Karpas-422 (cell line): ENCODE results near the gene LMAN1L. TPM values are rescaled to one million over a fixed set of nuclear protein-coding genes. Genes with fewer than 3 reads are reported as not detected.

Source experiments
- DNase-seq: peaks from one replicate; pipeline ENCODE4 v3.0.0-alpha.2; 2015
- H2AFZ ChIP-seq: fragments of 200-600 bp; sonication (generic); 2 replicates; pipeline ENCODE4 v1.6.1; 2014; ENCODE audit warnings: antibody characterized with exemption, low read length, mixed read lengths
- H3K27ac ChIP-seq: fragments of 200-600 bp; sonication (generic); 2 replicates; pipeline ENCODE4 v1.5.1; 2014; ENCODE audit warnings: mild to moderate bottlenecking, low read length, moderate library complexity
- H3K27me3 ChIP-seq: fragments of 200-600 bp; sonication (generic); 2 replicates; pipeline ENCODE4 v1.6.1; 2014; ENCODE audit warnings: low read length, mixed read lengths
- H3K36me3 ChIP-seq: fragments of 200-600 bp; sonication (generic); 2 replicates; pipeline ENCODE4 v1.6.1; 2014; ENCODE audit warnings: low read length, mixed read lengths; ENCODE audit not compliant: insufficient read depth
- H3K4me1 ChIP-seq: fragments of 200-600 bp; sonication (generic); 2 replicates; pipeline ENCODE4 v1.6.1; 2014; ENCODE audit warnings: mild to moderate bottlenecking, low read length, mixed read lengths
- H3K4me2 ChIP-seq: fragments of 200-600 bp; sonication (generic); 2 replicates; pipeline ENCODE4 v1.6.1; 2014; ENCODE audit warnings: low read length, low read depth, mild to moderate bottlenecking; ENCODE audit not compliant: poor library complexity, severe bottlenecking
- H3K4me3 ChIP-seq: fragments of 200-600 bp; sonication (generic); 2 replicates; pipeline ENCODE4 v1.5.1; 2014; ENCODE audit warnings: mild to moderate bottlenecking, antibody characterized with exemption, low read length, mixed read lengths
- H3K79me2 ChIP-seq: fragments of 200-600 bp; sonication (generic); 2 replicates; pipeline ENCODE4 v1.6.1; 2014; ENCODE audit warnings: mild to moderate bottlenecking, low read length, mixed read lengths
- H3K9ac ChIP-seq: fragments of 200-600 bp; sonication (generic); 2 replicates; pipeline ENCODE4 v1.6.0; 2014; ENCODE audit warnings: low read length
- H3K9me2 ChIP-seq: fragments of 200-600 bp; sonication (generic), shearing (Covaris generic); replicated peaks from 2 replicates; pipeline ENCODE4 v1.6.0; 2014; ENCODE audit warnings: mild to moderate bottlenecking, low read length, moderate library complexity; ENCODE audit not compliant: insufficient read depth
- H3K9me3 ChIP-seq: fragments of 300-700, 200-600 bp; sonication (generic); 2 replicates; pipeline ENCODE4 v1.6.1; 2014; ENCODE audit warnings: low read length, mixed read lengths
- H4K20me1 ChIP-seq: fragments of 200-600 bp; sonication (generic); 2 replicates; pipeline ENCODE4 v1.6.1; 2014; ENCODE audit warnings: mild to moderate bottlenecking, antibody characterized with exemption, low read length, low read depth; ENCODE audit not compliant: insufficient read depth
- total RNA-seq: library from RNA; depleted of rRNA; stranded (reverse); fragments of >200 nt; shearing (Covaris generic); gene quantifications from 2 replicates; pipeline ENCODE4 v1.2.3, GENCODE V29; 2014; ENCODE audit warnings: low replicate concordance

Gene LMAN1L
- total RNA-seq, 1 experiment from 2014 or later: 3.3 TPM

DNA sequence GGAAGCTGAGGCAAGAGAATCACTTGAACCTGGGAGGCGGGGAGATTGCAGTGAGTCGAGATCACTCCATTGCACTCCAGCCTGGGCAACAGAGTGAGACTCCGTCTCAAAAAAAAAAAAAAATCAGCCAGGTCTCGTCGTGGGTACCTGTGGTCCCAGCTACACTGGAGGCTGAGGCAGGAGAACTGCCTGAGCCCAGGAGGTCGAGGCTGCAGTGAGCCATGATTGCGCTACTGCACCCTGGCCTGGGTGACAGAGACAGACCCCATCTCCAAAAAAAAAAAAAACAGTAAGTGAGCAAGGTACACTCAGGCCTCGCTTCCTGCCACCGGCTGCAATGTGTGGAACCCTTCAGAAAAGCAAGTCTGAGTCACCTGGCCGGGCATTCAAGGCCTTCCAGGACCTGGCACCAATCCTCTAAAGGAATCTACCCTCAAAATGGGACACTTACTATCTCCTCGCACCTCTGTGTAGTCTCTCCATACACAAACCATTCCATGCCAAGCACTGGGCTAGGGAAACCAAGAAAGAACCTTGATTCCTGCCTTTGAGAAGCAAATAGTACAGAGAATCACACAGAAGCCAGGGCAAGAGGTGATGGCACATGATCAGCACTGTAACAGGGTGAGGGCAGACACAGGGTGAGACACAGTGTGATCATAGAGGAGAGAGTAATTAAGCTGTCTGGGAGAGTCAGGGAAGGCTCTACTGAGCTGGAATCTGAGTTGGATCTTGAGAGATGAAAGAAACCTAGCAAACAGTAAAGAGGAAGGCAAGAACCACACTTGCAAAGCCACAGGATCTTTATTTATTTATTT is 50.8 kb downstream of the LMAN1L start:
- no peaks in the 10 kb centered on the region for H3K9me3 ChIP-seq
- H3K4me3 ChIP-seq: no peak overlapping the region
- peaks cover 27% of the 10 kb centered on the region for H3K4me1 ChIP-seq
- no peaks in the 10 kb centered on the region for H4K20me1 ChIP-seq
- H3K27me3 ChIP-seq: no peaks in the 10 kb centered on the region
- H3K9ac ChIP-seq: no peak overlapping the region
- H3K4me2 ChIP-seq: no peak overlapping the region
- no peak overlapping the region for H3K27ac ChIP-seq
- no peak for DNase-seq
- H3K79me2 ChIP-seq: peaks cover 76% of the 10 kb centered on the region
- no peak overlapping the region for H2AFZ ChIP-seq
- no peaks in the 10 kb centered on the region for H3K9me2 ChIP-seq
- H3K36me3 ChIP-seq: peaks cover 13% of the 10 kb centered on the region

DNA sequence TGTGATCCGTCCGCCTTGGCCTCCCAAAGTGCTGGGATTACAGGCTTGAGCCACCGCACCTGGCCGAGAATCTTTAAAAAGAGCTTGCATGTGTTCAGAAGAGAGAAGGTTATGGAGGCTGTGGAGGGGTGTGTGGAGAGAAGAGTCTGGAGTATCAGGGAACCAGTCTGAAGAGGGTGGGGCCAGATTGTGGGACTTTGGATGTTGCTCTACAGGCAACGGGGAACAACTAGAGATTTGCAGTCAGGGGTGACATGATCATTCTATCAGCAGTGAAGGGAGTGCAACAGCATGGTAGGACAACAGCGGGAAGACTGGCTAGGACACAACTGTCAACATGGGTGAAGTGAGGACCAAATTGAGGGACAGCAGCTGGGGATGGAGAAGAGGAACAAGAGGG is 51.7 kb downstream of the LMAN1L start:
- H2AFZ ChIP-seq: no peak overlapping the region
- H3K9ac ChIP-seq: no peak overlapping the region
- no peaks in the 10 kb centered on the region for H3K9me3 ChIP-seq
- peaks cover 78% of the 10 kb centered on the region for H3K79me2 ChIP-seq
- peaks cover 18% of the 10 kb centered on the region for H3K4me1 ChIP-seq
- DNase-seq: no peak
- no peaks in the 10 kb centered on the region for H3K9me2 ChIP-seq
- no peaks in the 10 kb centered on the region for H3K27me3 ChIP-seq
- H3K4me2 ChIP-seq: no peak overlapping the region
- H3K36me3 ChIP-seq: peaks cover 19% of the 10 kb centered on the region
- H3K4me3 ChIP-seq: no peak overlapping the region
- H4K20me1 ChIP-seq: no peaks in the 10 kb centered on the region
- H3K27ac ChIP-seq: no peak overlapping the region

DNA sequence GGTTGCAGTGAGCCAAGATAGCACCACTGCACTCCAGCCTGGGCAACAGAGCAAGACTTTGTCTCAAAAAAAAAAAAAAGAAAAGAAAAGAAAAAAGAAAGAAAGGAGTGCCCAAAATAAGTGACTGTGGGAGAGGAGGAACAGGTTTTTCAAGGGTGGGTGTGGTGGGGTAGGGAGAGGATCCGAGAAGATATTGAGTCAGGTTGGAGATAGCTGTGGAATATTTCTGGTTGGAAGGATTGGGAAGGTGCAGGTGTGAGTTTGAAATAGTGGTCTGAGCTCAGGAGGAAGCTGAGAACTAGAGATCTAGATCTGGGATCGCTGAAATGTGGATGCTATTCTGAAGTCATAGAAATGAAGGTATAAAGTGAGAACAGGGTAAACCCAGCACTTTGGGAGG is 52.7 kb downstream of the LMAN1L start:
- DNase-seq: no peak
- H3K27ac ChIP-seq: no peak overlapping the region
- H3K27me3 ChIP-seq: no peaks in the 10 kb centered on the region
- no peaks in the 10 kb centered on the region for H3K9me2 ChIP-seq
- no peaks in the 10 kb centered on the region for H3K9me3 ChIP-seq
- H3K36me3 ChIP-seq: peaks cover 24% of the 10 kb centered on the region
- H3K79me2 ChIP-seq: peaks cover 79% of the 10 kb centered on the region
- H3K4me1 ChIP-seq: peaks cover 18% of the 10 kb centered on the region
- no peak overlapping the region for H2AFZ ChIP-seq
- no peak overlapping the region for H3K9ac ChIP-seq
- peaks cover 7% of the 10 kb centered on the region; the same call in 1 of the 2 replicates for H4K20me1 ChIP-seq
- H3K4me2 ChIP-seq: no peak overlapping the region
- H3K4me3 ChIP-seq: no peak overlapping the region

DNA sequence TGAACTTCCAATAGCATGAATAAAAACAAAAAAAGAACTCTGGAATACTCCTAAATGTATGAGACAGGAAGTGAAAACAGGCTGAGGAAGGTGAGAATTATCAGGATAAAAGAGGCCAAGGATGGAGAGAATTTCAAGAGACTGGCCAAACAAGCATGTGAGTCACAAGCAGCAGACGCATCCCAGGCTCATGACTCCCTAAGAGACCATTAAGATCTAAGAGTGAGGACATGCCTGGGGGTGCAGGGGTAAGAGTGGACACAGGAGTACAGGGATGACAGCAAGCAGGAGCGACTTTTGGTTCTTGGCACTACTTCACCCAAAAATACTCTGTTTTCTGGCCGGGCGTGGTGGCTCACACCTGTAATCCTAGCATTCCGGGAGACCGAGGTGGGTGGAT is 53.5 kb downstream of the LMAN1L start:
- peaks cover 26% of the 10 kb centered on the region for H3K4me1 ChIP-seq
- no peak overlapping the region for H2AFZ ChIP-seq
- no peak overlapping the region for H3K9ac ChIP-seq
- no peak overlapping the region for H3K4me3 ChIP-seq
- H3K36me3 ChIP-seq: peaks cover 24% of the 10 kb centered on the region
- H3K79me2 ChIP-seq: peaks cover 86% of the 10 kb centered on the region
- no peaks in the 10 kb centered on the region for H3K9me3 ChIP-seq
- no peaks in the 10 kb centered on the region for H3K27me3 ChIP-seq
- peaks cover 7% of the 10 kb centered on the region; the same call in 1 of the 2 replicates for H4K20me1 ChIP-seq
- no peak for DNase-seq
- no peaks in the 10 kb centered on the region for H3K9me2 ChIP-seq
- H3K27ac ChIP-seq: no peak overlapping the region
- no peak overlapping the region for H3K4me2 ChIP-seq

DNA sequence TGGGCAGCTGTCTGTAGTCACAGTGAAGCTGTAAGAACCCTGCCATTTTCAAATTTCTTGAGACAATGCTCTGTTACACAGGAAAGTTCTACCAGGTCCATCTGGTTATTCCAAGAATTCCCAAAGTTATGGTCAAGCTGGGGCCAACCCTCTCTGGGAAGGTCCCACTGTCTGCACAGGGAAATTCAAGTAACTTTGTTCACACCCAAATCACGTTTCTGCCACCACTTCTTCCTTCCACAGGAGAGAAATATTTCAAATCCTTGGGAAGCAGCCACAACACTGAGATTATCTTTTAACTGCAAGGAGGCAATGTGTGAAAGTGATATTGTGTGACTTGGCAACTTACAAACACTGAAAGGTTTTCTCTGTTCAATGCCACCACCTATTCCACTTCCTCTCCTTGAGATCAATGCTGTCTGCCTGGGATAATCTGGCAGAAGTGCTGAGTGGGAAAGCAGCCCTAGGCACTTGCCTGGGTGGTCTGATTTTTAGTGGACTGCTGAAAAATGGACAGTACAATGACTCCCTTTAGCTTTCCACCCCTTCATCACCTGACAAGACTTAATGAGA is 54.9 kb downstream of the LMAN1L start:
- 0 out of 2 replicates have a peak overlapping the region, but pooled peaks have one; percentile 19 for H3K27ac ChIP-seq
- no peaks in the 10 kb centered on the region for H3K27me3 ChIP-seq
- H3K4me3 ChIP-seq: no peak overlapping the region
- H3K9me2 ChIP-seq: no peaks in the 10 kb centered on the region
- no peaks in the 10 kb centered on the region for H3K9me3 ChIP-seq
- no peak overlapping the region for H3K4me2 ChIP-seq
- peaks cover 11% of the 10 kb centered on the region; the same call in 1 of the 2 replicates for H4K20me1 ChIP-seq
- peaks cover 39% of the 10 kb centered on the region for H3K4me1 ChIP-seq
- H2AFZ ChIP-seq: no peak overlapping the region
- DNase-seq: no peak
- H3K9ac ChIP-seq: no peak overlapping the region
- H3K36me3 ChIP-seq: peaks cover 24% of the 10 kb centered on the region
- peaks cover 92% of the 10 kb centered on the region for H3K79me2 ChIP-seq

DNA sequence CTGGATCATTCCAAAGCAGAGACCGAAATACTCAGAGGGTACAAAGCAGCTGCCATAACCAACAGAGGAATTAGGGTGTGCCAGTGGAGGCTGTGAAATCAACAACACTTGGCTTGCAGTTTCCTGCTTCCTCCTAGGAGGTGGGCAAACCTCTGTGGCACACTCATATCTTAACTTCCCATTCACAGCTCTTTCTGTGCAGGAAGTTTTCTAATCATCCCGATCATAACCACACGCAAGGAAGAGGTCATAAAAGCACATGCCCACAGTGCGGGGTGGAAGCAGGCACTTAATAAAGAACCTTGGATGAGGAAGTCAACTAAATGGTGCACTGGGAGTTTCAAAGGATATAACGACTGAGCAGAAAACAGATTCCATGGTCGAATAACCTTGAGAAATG is 55.4 kb downstream of the LMAN1L start:
- Histone ChIP-seq H3K9me2 (no peaks in the 10 kb centered on the region), H3K79me2 (peaks cover 90% of the 10 kb centered on the region), H3K4me2 (no peak overlapping the region), H3K4me1 (peaks cover 39% of the 10 kb centered on the region), H3K27me3 (no peaks in the 10 kb centered on the region), H2AFZ (no peak overlapping the region), H3K27ac (no peak overlapping the region), H3K36me3 (peaks cover 24% of the 10 kb centered on the region), H4K20me1 (peaks cover 14% of the 10 kb centered on the region; the same call in 1 of the 2 replicates), H3K9ac (no peak overlapping the region), H3K9me3 (no peaks in the 10 kb centered on the region), H3K4me3 (no peak overlapping the region)
- DNase-seq: no peak

DNA sequence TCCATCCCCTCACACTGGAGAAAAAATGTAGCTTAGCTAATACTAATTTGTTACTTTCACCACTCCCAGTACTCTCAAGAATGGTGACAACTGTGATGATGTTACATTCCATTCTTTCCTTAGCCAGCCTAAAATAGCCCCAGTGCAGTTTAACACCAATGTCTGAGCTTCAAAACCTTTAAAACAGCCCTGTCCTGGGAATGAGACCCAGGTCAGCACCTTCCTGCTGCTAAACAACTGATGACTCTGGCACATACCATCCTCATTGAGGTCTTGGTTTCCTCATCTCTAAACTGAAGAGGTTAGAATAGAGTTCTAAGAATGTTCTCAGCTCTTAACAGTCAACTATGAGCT is 56.7 kb downstream of the LMAN1L start:
- H3K9me3 ChIP-seq: no peaks in the 10 kb centered on the region
- peaks cover 48% of the 10 kb centered on the region for H3K4me1 ChIP-seq
- peak overlapping the region; percentile 77 for H3K27ac ChIP-seq
- H2AFZ ChIP-seq: no peak overlapping the region
- H3K9ac ChIP-seq: no peak overlapping the region
- no peaks in the 10 kb centered on the region for H3K27me3 ChIP-seq
- H3K36me3 ChIP-seq: peaks cover 24% of the 10 kb centered on the region
- no peak overlapping the region for H3K4me3 ChIP-seq
- no peak for DNase-seq
- H3K9me2 ChIP-seq: no peaks in the 10 kb centered on the region
- H3K4me2 ChIP-seq: no peak overlapping the region
- peaks cover 14% of the 10 kb centered on the region; the same call in 1 of the 2 replicates for H4K20me1 ChIP-seq
- peaks cover 80% of the 10 kb centered on the region for H3K79me2 ChIP-seq

DNA sequence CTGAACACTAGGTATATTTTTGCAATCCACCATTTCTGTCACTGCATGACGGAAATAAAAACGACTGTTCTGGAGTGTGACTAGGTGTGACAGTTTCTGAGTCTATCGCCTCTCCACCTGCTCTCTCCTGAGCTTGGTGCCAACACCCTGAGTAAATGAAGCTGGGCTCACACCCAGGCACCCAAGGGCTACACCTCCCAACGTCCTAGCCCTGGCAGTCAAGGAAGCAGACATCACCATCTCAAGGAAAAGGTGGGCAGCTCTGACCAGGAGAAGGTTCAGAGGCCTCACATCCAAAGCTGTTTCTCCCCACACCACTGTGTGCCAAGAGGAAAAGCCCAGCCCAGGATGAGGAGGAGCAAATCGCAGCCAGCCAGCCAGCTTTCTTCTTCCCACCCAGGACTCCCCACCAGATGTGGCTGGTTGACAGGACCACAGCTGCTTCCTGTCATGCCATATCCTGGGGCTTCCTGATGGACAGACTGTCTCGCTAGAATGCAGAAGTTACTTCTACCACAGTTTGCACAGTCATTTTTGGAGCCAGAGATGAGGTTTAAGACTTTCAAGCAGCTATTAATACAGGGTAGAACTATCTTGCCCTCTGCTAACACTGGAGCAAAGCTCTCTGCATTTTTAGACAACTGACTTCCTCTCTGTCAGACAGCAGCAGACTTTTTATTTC is 57.2 kb downstream of the LMAN1L start:
- Histone ChIP-seq H3K4me1 (peaks cover 48% of the 10 kb centered on the region), H2AFZ (no peak overlapping the region), H3K79me2 (peaks cover 76% of the 10 kb centered on the region), H3K27me3 (no peaks in the 10 kb centered on the region), H3K9ac (peak overlapping the region; percentile 53), H3K9me3 (no peaks in the 10 kb centered on the region), H3K27ac (peak overlapping the region; percentile 77), H3K36me3 (peaks cover 24% of the 10 kb centered on the region), H3K9me2 (no peaks in the 10 kb centered on the region), H4K20me1 (peaks cover 14% of the 10 kb centered on the region; the same call in 1 of the 2 replicates), H3K4me3 (no peak overlapping the region; the same call in 1 of the 2 replicates), H3K4me2 (peak overlapping the region; percentile 100)
- peak; percentile 73 for DNase-seq
